ENCODE results near the gene ITGB4.
A peak's percentile ranks its signal among the peaks of the same experiment; 100 is the strongest.

Gene ITGB4

GRCh38 chr17:75731716-75732498 lies 10.6 kb downstream of the ITGB4 start:
- Histone ChIP-seq H3K4me3 (ENCODE audit: severe bottlenecking) (no peak overlapping the region), H3K4me1 (ENCODE audit: insufficient read depth, poor library complexity, severe bottlenecking) (no peaks in the 10 kb centered on the region), H3K27me3 (ENCODE audit: insufficient read depth, poor library complexity, severe bottlenecking) (no peaks in the 10 kb centered on the region), H3K36me3 (ENCODE audit: low read depth) (peaks cover 100% of the 10 kb centered on the region), H3K9me3 (ENCODE audit: severe bottlenecking) (no peaks in the 10 kb centered on the region), H3K27ac (ENCODE audit: poor library complexity, severe bottlenecking) (peak overlapping the region; percentile 3)
- ATAC-seq (ENCODE audit: low read depth) (no peak), DNase-seq (ENCODE audit: low spot score) (peak; percentile 68)
- TF ChIP-seq CTCF (IDR thresholded peaks at IDR 0.05; ENCODE audit: poor library complexity, severe bottlenecking) = no peak

- DNase-seq (ENCODE audit: low spot score) (no peak), ATAC-seq (ENCODE audit: low read depth) (no peak)
- Histone ChIP-seq H3K9me3 (ENCODE audit: severe bottlenecking) (no peaks in the 10 kb centered on the region), H3K4me1 (ENCODE audit: insufficient read depth, poor library complexity, severe bottlenecking) (no peaks in the 10 kb centered on the region), H3K36me3 (ENCODE audit: low read depth) (peaks cover 98% of the 10 kb centered on the region), H3K27me3 (ENCODE audit: insufficient read depth, poor library complexity, severe bottlenecking) (no peaks in the 10 kb centered on the region), H3K27ac (ENCODE audit: poor library complexity, severe bottlenecking) (peak overlapping the region; percentile 20), H3K4me3 (ENCODE audit: severe bottlenecking) (no peak overlapping the region)
- TF ChIP-seq CTCF (IDR thresholded peaks at IDR 0.05; ENCODE audit: poor library complexity, severe bottlenecking) = no peak
Observed at GRCh38 chr17:75733471-75733870, 12.2 kb downstream of the ITGB4 start.

GRCh38 chr17:75734674-75735294 lies 13.5 kb downstream of the ITGB4 start:
- no peak for ATAC-seq (ENCODE audit: low read depth)

GRCh38 chr17:75736173-75736835 lies 15.0 kb downstream of the ITGB4 start:
- ATAC-seq (ENCODE audit: low read depth) (peak; percentile 4; the same call in 1 of the 3 replicates), DNase-seq (ENCODE audit: low spot score) (no peak)
- Histone ChIP-seq H3K9me3 (ENCODE audit: severe bottlenecking) (no peaks in the 10 kb centered on the region), H3K36me3 (ENCODE audit: low read depth) (peaks cover 98% of the 10 kb centered on the region), H3K27ac (ENCODE audit: poor library complexity, severe bottlenecking) (peak overlapping the region; percentile 6), H3K4me1 (ENCODE audit: insufficient read depth, poor library complexity, severe bottlenecking) (no peaks in the 10 kb centered on the region), H3K27me3 (ENCODE audit: insufficient read depth, poor library complexity, severe bottlenecking) (no peaks in the 10 kb centered on the region), H3K4me3 (ENCODE audit: severe bottlenecking) (no peak overlapping the region)
- no peak for TF ChIP-seq CTCF (IDR thresholded peaks at IDR 0.05; ENCODE audit: poor library complexity, severe bottlenecking)

More at GRCh38 chr17:75734674-75735294, 13.5 kb downstream of the ITGB4 start:
- DNase-seq (ENCODE audit: low spot score) = no peak
- H3K27me3 ChIP-seq (ENCODE audit: insufficient read depth, poor library complexity, severe bottlenecking) = no peaks in the 10 kb centered on the region
- no peak for TF ChIP-seq CTCF (IDR thresholded peaks at IDR 0.05; ENCODE audit: poor library complexity, severe bottlenecking)
- no peak overlapping the region for H3K4me3 ChIP-seq (ENCODE audit: severe bottlenecking)
- peaks cover 98% of the 10 kb centered on the region for H3K36me3 ChIP-seq (ENCODE audit: low read depth)
- no peaks in the 10 kb centered on the region for H3K4me1 ChIP-seq (ENCODE audit: insufficient read depth, poor library complexity, severe bottlenecking)
- H3K27ac ChIP-seq (ENCODE audit: poor library complexity, severe bottlenecking) = peak overlapping the region; percentile 20
- no peaks in the 10 kb centered on the region for H3K9me3 ChIP-seq (ENCODE audit: severe bottlenecking)

All from RWPE2 (cell line).